ENCODE data around the gene RPL10A. TPM values are rescaled to one million over a fixed set of nuclear protein-coding genes. Genes with fewer than 3 reads are reported as not detected.
"Not testable (repeated sequence)": the region's sequence is repeated elsewhere in the genome, so short reads cannot be mapped to it uniquely, and the experiment has no call there.

RPL10A gene
- total RNA-seq, 4 donors from 2014 or later: 952 to 1,436 (median 1,121) TPM

- H3K36me3 ChIP-seq: peaks cover 0 to 19% (median 0%) of the 10 kb centered on the region in 3 donors
- H3K4me1 ChIP-seq: no peaks in the 10 kb centered on the region
- TF ChIP-seq CTCF (IDR thresholded peaks at IDR 0.05): no peak
- 45 to 53% methylated on average over 4 of the region's 4 CpGs for WGBS, 2 donors
- peaks cover 0 to 24% (median 3%) of the 10 kb centered on the region in 4 donors for H3K9me3 ChIP-seq
- H3K27ac ChIP-seq: no peak overlapping the region
- H3K27me3 ChIP-seq: no peaks in the 10 kb centered on the region
- DNase-seq (ENCODE audit: low spot score in 2 of 2): no peak
- no peak overlapping the region for H3K4me3 ChIP-seq
These were observed 35.9 kb upstream of the RPL10A start for GRCh38 chr6:35432291-35432690.

- peaks cover 0 to 15% (median 0%) of the 10 kb centered on the region in 3 donors for H3K36me3 ChIP-seq
- not testable (repeated sequence) for H3K4me1 ChIP-seq; DNase-seq (ENCODE audit: low spot score in 2 of 2); H3K4me3 ChIP-seq; H3K27me3 ChIP-seq; H3K27ac ChIP-seq
- peaks cover 0 to 24% (median 3%) of the 10 kb centered on the region in 4 donors for H3K9me3 ChIP-seq
- WGBS, 2 donors: 67 to 69% methylated on average over 3 of the region's 3 CpGs
These were observed 35.5 kb upstream of the RPL10A start for GRCh38 chr6:35432702-35433101.

DNA sequence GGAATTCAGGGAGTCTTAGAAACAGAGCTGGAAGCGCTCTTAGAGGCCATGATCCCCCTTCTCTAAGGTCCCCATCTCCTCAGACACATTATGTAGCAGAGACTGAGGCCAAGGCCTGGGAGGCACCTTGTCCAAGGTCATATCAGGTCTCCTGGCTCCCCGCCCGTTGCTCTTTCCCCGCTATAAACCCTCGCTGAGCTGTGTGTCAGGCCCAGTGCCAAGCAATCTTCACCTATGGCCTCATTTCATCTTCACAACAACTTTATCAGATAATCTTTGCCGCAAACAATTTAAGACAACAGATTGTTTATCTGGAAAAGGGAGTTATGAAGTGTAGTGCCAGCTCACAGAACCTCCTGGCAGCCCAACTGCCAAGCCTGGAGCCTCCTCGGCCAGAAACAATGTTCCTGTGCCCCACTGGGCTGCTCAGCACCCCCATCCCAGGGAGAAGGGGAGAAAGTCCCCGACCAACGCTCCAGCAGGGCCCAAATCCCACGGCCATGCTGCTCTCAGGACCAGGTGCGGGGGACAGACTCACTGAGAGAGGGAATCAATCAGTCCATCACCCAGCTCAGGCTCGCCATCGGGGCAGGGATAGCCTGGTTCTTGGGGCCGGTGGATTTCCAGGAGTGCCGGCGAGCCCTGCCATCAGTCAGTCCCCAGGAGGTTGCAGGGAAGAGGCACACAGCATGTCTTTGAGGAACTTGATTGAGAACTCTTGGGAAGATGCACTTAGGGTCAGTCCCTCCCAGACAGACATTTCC, 32.9 kb upstream of the RPL10A start:
- Histone ChIP-seq H3K27me3 (no peaks in the 10 kb centered on the region), H3K9me3 (peaks cover 0 to 2% (median 0%) of the 10 kb centered on the region in 4 donors), H3K4me3 (no peak overlapping the region), H3K36me3 (no peaks in the 10 kb centered on the region), H3K4me1 (no peaks in the 10 kb centered on the region), H3K27ac (no peak overlapping the region)
- WGBS, 2 donors: 70 to 81% methylated on average over 16 of the region's 16 CpGs
- no peak for DNase-seq (ENCODE audit: low spot score in 2 of 2)
- TF ChIP-seq EP300 (IDR thresholded peaks at IDR 0.05): no peak
- TF ChIP-seq POLR2A (IDR thresholded peaks at IDR 0.05): no peak
- no peak for TF ChIP-seq CTCF (IDR thresholded peaks at IDR 0.05)

- Histone ChIP-seq H3K27me3 (no peaks in the 10 kb centered on the region), H3K9me3 (no peaks in the 10 kb centered on the region), H3K27ac (no peak overlapping the region), H3K4me3 (no peak overlapping the region), H3K4me1 (no peaks in the 10 kb centered on the region), H3K36me3 (no peaks in the 10 kb centered on the region)
- no peak for DNase-seq (ENCODE audit: low spot score in 2 of 2)
- 73 to 80% methylated on average over 6 to 8 of the region's 8 CpGs for WGBS, 2 donors
- no peak for TF ChIP-seq CTCF (IDR thresholded peaks at IDR 0.05)
These were observed 31.9 kb upstream of the RPL10A start for GRCh38 chr6:35436071-35436857.

DNA sequence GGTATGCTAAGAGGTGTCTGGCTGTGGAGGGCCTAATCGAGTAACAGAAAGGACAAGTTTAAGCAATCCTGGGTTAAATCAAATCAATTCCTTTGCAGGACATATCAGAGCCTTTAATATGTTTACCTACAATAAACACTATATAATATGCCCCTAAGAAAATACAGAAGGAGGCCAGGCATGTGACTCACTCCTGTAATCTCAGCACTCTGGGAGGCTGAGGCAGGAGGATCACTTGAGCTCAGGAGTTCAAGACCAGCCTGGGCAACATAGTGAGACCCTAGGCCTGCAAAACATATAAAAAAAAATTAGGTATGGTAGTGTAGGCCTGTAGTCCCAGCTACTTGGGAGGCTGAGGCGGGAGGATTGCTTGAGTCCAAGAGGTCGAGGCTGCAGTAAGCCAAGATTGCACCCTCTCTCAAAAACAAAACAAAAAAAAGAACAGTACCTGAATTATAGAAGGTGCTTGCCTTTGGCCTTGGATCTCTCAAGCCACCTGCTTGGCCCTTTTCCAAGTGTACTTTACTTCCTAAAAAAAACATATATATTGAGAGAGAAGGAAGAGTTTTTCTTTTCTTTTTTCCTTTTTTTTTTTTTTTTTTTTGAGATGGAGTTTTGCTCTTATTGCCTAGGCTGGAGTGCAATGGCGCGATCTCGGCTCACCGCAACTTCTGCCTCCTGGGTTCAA, 29.7 kb upstream of the RPL10A start:
- 92 to 96% methylated on average over 7 of the region's 7 CpGs for WGBS, 2 donors
- not testable (repeated sequence) for DNase-seq (ENCODE audit: low spot score in 2 of 2); H3K36me3 ChIP-seq; H3K27me3 ChIP-seq; H3K27ac ChIP-seq; H3K4me3 ChIP-seq; H3K9me3 ChIP-seq; H3K4me1 ChIP-seq

DNA sequence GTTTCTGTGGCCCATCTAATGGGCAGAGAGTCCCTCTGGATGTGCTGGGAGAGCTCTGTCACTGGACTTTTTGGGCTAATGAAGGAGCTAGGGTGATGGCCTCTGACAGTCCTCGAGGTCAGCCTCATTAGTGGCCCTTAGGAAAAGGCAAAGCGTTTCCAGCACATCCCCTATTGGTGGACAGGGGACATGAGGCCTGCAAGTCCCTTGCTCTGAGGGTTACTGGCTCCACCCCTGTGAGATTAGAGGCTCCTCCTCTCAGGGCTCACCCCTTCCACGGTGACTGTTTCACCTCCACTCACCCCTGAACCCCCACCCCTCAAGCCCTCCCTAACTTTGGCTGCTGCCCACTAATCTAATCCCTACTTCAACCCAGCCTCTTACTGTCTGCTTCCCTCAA, 28.9 kb upstream of the RPL10A start:
- no peak overlapping the region for H3K4me3 ChIP-seq
- no peak overlapping the region for H3K27ac ChIP-seq
- H3K27me3 ChIP-seq: no peaks in the 10 kb centered on the region
- WGBS, 2 donors: 35 to 40% methylated on average over 3 of the region's 3 CpGs
- no peaks in the 10 kb centered on the region for H3K36me3 ChIP-seq
- TF ChIP-seq CTCF (IDR thresholded peaks at IDR 0.05) (no peak), POLR2A (IDR thresholded peaks at IDR 0.05) (no peak)
- H3K4me1 ChIP-seq: no peaks in the 10 kb centered on the region
- no peak for DNase-seq (ENCODE audit: low spot score in 2 of 2)
- H3K9me3 ChIP-seq: no peaks in the 10 kb centered on the region

Measured in tibial nerve (tissue), 4 donors.